Activated CD8-positive, alpha-beta T cell treated with anti-CD3 and anti-CD28 coated beads for 36 hours (primary cell): ENCODE measurements around the gene GABBR2. TPM values are rescaled to one million over a fixed set of nuclear protein-coding genes. Genes with fewer than 3 reads are reported as not detected.
"Not testable (repeated sequence)": the region's sequence is repeated elsewhere in the genome, so short reads cannot be mapped to it uniquely, and the experiment has no call there.

Source experiments
- ATAC-seq: fragments of 200-7000 bp; cut with Tn5 transposase; one replicate; pipeline ENCODE4 v1.10.0; 2021; ENCODE audit warnings: mild to moderate bottlenecking, moderate library complexity
- CTCF ChIA-PET: fragments of 350-600 bp; sonication (Branson Sonifier 250); formaldehyde crosslinking; loops from one replicate; lab custom pipeline; 2021; ENCODE audit warnings: antibody characterized with exemption; lab: Charles Lee
- POLR2A ChIA-PET: fragments of 350-600 bp; sonication (Branson Sonifier 250); formaldehyde crosslinking; loops from one replicate; lab custom pipeline; 2021; ENCODE audit warnings: antibody characterized with exemption; lab: Charles Lee
- DNase-seq: peaks from one replicate; pipeline ENCODE4 v3.0.0-alpha.2; 2020
- H3K27ac Mint-ChIP-seq: one replicate; pipeline ENCODE4 v1.8.0; 2021; ENCODE audit warnings: mild to moderate bottlenecking, mixed read lengths
- H3K27me3 Mint-ChIP-seq: one replicate; pipeline ENCODE4 v1.8.0; 2021; ENCODE audit warnings: mixed read lengths
- H3K36me3 Mint-ChIP-seq: one replicate; pipeline ENCODE4 v1.8.0; 2021; ENCODE audit warnings: low read depth, mixed read lengths
- H3K4me1 Mint-ChIP-seq: one replicate; pipeline ENCODE4 v1.8.0; 2021; ENCODE audit warnings: low read depth, mixed read lengths
- H3K4me3 Mint-ChIP-seq: one replicate; pipeline ENCODE4 v1.8.0; 2021; ENCODE audit warnings: mild to moderate bottlenecking, moderate library complexity, mixed read lengths
- H3K9me3 Mint-ChIP-seq: one replicate; pipeline ENCODE4 v1.8.0; 2021; ENCODE audit warnings: mixed read lengths
- CTCF ChIP-seq: fragments of 200-600 bp; IDR thresholded peaks from one replicate; pipeline ENCODE4 v1.8.0; 2022; ENCODE audit warnings: antibody characterized with exemption, mild to moderate bottlenecking
- intact Hi-C: fragments of 100-400 bp; cut with micrococcal nuclease; formaldehyde crosslinking; loops from one replicate; pipeline ENCODE4 v1.10.0; 2022
- total RNA-seq, 2 experiments: library from RNA; stranded (reverse); gene quantifications; one replicate each; pipeline ENCODE4 v1.2.3, GENCODE V29; 2021

GABBR2 gene
- total RNA-seq, 2 experiments from 2014 or later, result not detected

- intact Hi-C loops, result loop anchor here (5.0 kb wide), 1 partner anchor 51 kb away; no protein-coding TSS in a partner anchor
- DNase-seq (no peak), ATAC-seq (no peak)
- Mint-ChIP-seq H3K4me3 (no peak overlapping the region), H3K9me3 (no peaks in the 10 kb centered on the region), H3K27ac (no peak overlapping the region), H3K36me3 (no peaks in the 10 kb centered on the region), H3K27me3 (peaks cover 8% of the 10 kb centered on the region), H3K4me1 (no peaks in the 10 kb centered on the region)
- POLR2A ChIA-PET, result no interaction called here
- no peak for TF ChIP-seq CTCF
- CTCF ChIA-PET, result no interaction called here
These were observed 230.9 kb downstream of the GABBR2 start for GRCh38 chr9:98477884-98478283.

- DNase-seq, result no peak
- intact Hi-C loops, result no loop called here
- CTCF ChIA-PET, result no interaction called here
These were observed 236.5 kb downstream of the GABBR2 start for GRCh38 chr9:98472216-98472615.

GRCh38 chr9:98471185-98471584, 237.6 kb downstream of the GABBR2 start:
- Mint-ChIP-seq H3K27me3 (peaks cover 4% of the 10 kb centered on the region), H3K36me3 (no peaks in the 10 kb centered on the region), H3K9me3 (no peaks in the 10 kb centered on the region), H3K27ac (no peak overlapping the region), H3K4me1 (no peaks in the 10 kb centered on the region), H3K4me3 (no peak overlapping the region)
- ChIA-PET POLR2A (no interaction called here), CTCF (no interaction called here)
- no peak for TF ChIP-seq CTCF
- DNase-seq (no peak), ATAC-seq (no peak)
- intact Hi-C loops, result no loop called here

More at GRCh38 chr9:98472216-98472615, 236.5 kb downstream of the GABBR2 start:
- H3K9me3 Mint-ChIP-seq, result no peaks in the 10 kb centered on the region
- POLR2A ChIA-PET, result no interaction called here
- H3K27me3 Mint-ChIP-seq, result peaks cover 6% of the 10 kb centered on the region
- no peak for ATAC-seq
- H3K27ac Mint-ChIP-seq, result no peak overlapping the region
- TF ChIP-seq CTCF, result no peak
- no peaks in the 10 kb centered on the region for H3K36me3 Mint-ChIP-seq
- H3K4me1 Mint-ChIP-seq, result no peaks in the 10 kb centered on the region
- no peak overlapping the region for H3K4me3 Mint-ChIP-seq

- CTCF ChIA-PET, result no interaction called here
- no peak overlapping the region for H3K4me3 Mint-ChIP-seq
- POLR2A ChIA-PET, result no interaction called here
- no peak overlapping the region for H3K27ac Mint-ChIP-seq
- no peaks in the 10 kb centered on the region for H3K36me3 Mint-ChIP-seq
- peaks cover 8% of the 10 kb centered on the region for H3K27me3 Mint-ChIP-seq
- DNase-seq (no peak), ATAC-seq (no peak)
- no peaks in the 10 kb centered on the region for H3K9me3 Mint-ChIP-seq
- intact Hi-C loops, result no loop called here
- TF ChIP-seq CTCF, result no peak
- H3K4me1 Mint-ChIP-seq, result no peaks in the 10 kb centered on the region
These were observed 240.0 kb downstream of the GABBR2 start for GRCh38 chr9:98468567-98469239.

- ATAC-seq (no peak), DNase-seq (no peak)
- ChIA-PET POLR2A (no interaction called here), CTCF (no interaction called here)
- no peak for TF ChIP-seq CTCF
- Mint-ChIP-seq H3K27me3 (peaks cover 5% of the 10 kb centered on the region), H3K4me1 (no peaks in the 10 kb centered on the region), H3K27ac (no peak overlapping the region), H3K4me3 (no peak overlapping the region), H3K36me3 (no peaks in the 10 kb centered on the region), H3K9me3 (peaks cover 5% of the 10 kb centered on the region)
- intact Hi-C loops, result no loop called here
These were observed 242.9 kb downstream of the GABBR2 start for GRCh38 chr9:98465799-98466198.

GRCh38 chr9:98464156-98464690, 244.5 kb downstream of the GABBR2 start:
- H3K4me3 Mint-ChIP-seq, H3K27me3 Mint-ChIP-seq, POLR2A ChIA-PET, H3K27ac Mint-ChIP-seq, intact Hi-C loops, H3K36me3 Mint-ChIP-seq, ATAC-seq, DNase-seq, H3K4me1 Mint-ChIP-seq, CTCF ChIA-PET: not testable (repeated sequence)
- peaks cover 12% of the 10 kb centered on the region for H3K9me3 Mint-ChIP-seq
